GM18873 (cell line): ENCODE results near the gene SYVN1.
A peak's percentile ranks its signal among the peaks of the same experiment; 100 is the strongest.

ENCODE experiments used
- ATAC-seq: cut with Tn5 transposase; IDR thresholded peaks from one replicate; pipeline ENCODE4 v1.9.1; 2021; ENCODE audit warnings: mild to moderate bottlenecking, moderate library complexity, moderate number of reproducible peaks; ENCODE audit not compliant: unreplicated experiment, low FRiP score

Gene SYVN1

GRCh38 chr11:65114538-65115171 lies 19.7 kb downstream of the SYVN1 start:
- ATAC-seq = no peak

- no peak for ATAC-seq
Measured at GRCh38 chr11:65113839-65114238, 20.5 kb downstream of the SYVN1 start.

GRCh38 chr11:65113361-65113756 lies 21.0 kb downstream of the SYVN1 start:
- ATAC-seq = no peak

GRCh38 chr11:65112546-65113360 lies 21.6 kb downstream of the SYVN1 start:
- no peak for ATAC-seq

- ATAC-seq = peak; percentile 35
Measured at GRCh38 chr11:65111744-65112545, 22.4 kb downstream of the SYVN1 start, which contains the start of gene TM7SF2. TM7SF2 (plus strand) TSS chr11:65111872; CDS start chr11:65112016, 144 bp downstream.

- ATAC-seq = no peak
Measured at GRCh38 chr11:65111159-65111743, 23.1 kb downstream of the SYVN1 start.

GRCh38 chr11:65110354-65110861 lies 23.9 kb downstream of the SYVN1 start:
- no peak for ATAC-seq

- ATAC-seq = no peak
Measured at GRCh38 chr11:65109231-65110198, 24.8 kb downstream of the SYVN1 start.

- no peak for ATAC-seq
Measured at GRCh38 chr11:65108469-65109123, 25.7 kb downstream of the SYVN1 start.

- no peak for ATAC-seq
Measured at GRCh38 chr11:65107751-65108468, 26.4 kb downstream of the SYVN1 start.

GRCh38 chr11:65107078-65107477 lies 27.2 kb downstream of the SYVN1 start:
- no peak for ATAC-seq

- no peak for ATAC-seq
Measured at GRCh38 chr11:65104628-65105027, 29.7 kb downstream of the SYVN1 start.

GRCh38 chr11:65103476-65103875 lies 30.8 kb downstream of the SYVN1 start:
- ATAC-seq = no peak

GRCh38 chr11:65102142-65103095 lies 31.9 kb downstream of the SYVN1 start:
- no peak for ATAC-seq

GRCh38 chr11:65100674-65101350 lies 33.5 kb downstream of the SYVN1 start:
- no peak for ATAC-seq

- ATAC-seq = peak; percentile 2
Measured at GRCh38 chr11:65096926-65097325, 37.4 kb downstream of the SYVN1 start.
